Osteocyte (in vitro differentiated cells): ENCODE results near the gene VEGFA. TPM values are rescaled to one million over a fixed set of nuclear protein-coding genes. Genes with fewer than 3 reads are reported as not detected.

Experiments used
- DNase-seq: peaks from one replicate; pipeline ENCODE4 v3.0.0; 2021; ENCODE audit warnings: mixed read lengths; ENCODE audit not compliant: unreplicated experiment; ENCODE audit errors: extremely low spot score
- H3K27ac Mint-ChIP-seq: one replicate; pipeline ENCODE4 v1.8.0; 2021; ENCODE audit warnings: mild to moderate bottlenecking, mixed read lengths; ENCODE audit not compliant: unreplicated experiment
- H3K27me3 Mint-ChIP-seq: one replicate; pipeline ENCODE4 v1.8.0; 2021; ENCODE audit warnings: mixed read lengths; ENCODE audit not compliant: unreplicated experiment
- H3K36me3 Mint-ChIP-seq: one replicate; pipeline ENCODE4 v1.8.0; 2021; ENCODE audit warnings: mixed read lengths; ENCODE audit not compliant: unreplicated experiment
- H3K4me1 Mint-ChIP-seq: one replicate; pipeline ENCODE4 v1.8.0; 2021; ENCODE audit warnings: mixed read lengths; ENCODE audit not compliant: unreplicated experiment
- H3K4me3 Mint-ChIP-seq: one replicate; pipeline ENCODE4 v1.8.0; 2021; ENCODE audit warnings: mild to moderate bottlenecking, moderate library complexity, mixed read lengths; ENCODE audit not compliant: unreplicated experiment
- H3K9me3 Mint-ChIP-seq: one replicate; pipeline ENCODE4 v1.8.0; 2021; ENCODE audit warnings: mixed read lengths; ENCODE audit not compliant: unreplicated experiment
- total RNA-seq: library from RNA; stranded (reverse); gene quantifications from 2 replicates; pipeline ENCODE4 v1.2.1, GENCODE V29; 2021
- TF ChIP-seq, protein P1 (sequence below): fragments of 200-600 bp; sonication (generic); IDR thresholded peaks from 2 replicates; pipeline ENCODE4 v1.5.0; 2021; ENCODE audit warnings: antibody characterized with exemption, mild to moderate bottlenecking, moderate library complexity

Gene VEGFA
- total RNA-seq, 1 donor from 2014 or later = 69.7 TPM

DNA sequence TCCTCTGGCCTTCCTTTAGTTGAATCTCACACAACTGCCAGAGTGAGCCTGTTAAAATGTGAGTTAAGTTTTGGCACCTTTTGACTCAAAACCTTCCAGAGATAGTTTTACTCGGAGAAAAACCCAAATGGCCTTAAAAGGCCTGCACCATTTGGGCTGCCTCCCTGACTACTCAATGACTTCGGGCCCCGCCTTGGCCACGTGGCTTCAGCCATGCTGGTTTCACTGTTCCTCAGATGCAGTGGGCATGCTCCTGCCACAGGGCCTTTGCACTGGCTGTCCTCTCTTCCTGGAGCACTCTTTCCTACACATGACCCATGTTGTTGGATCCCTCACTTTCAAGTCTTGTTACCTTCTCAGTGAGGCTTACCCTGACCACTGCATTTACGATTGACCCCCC lies 18.3 kb downstream of the VEGFA start:
- TF ChIP-seq, protein P1, sequence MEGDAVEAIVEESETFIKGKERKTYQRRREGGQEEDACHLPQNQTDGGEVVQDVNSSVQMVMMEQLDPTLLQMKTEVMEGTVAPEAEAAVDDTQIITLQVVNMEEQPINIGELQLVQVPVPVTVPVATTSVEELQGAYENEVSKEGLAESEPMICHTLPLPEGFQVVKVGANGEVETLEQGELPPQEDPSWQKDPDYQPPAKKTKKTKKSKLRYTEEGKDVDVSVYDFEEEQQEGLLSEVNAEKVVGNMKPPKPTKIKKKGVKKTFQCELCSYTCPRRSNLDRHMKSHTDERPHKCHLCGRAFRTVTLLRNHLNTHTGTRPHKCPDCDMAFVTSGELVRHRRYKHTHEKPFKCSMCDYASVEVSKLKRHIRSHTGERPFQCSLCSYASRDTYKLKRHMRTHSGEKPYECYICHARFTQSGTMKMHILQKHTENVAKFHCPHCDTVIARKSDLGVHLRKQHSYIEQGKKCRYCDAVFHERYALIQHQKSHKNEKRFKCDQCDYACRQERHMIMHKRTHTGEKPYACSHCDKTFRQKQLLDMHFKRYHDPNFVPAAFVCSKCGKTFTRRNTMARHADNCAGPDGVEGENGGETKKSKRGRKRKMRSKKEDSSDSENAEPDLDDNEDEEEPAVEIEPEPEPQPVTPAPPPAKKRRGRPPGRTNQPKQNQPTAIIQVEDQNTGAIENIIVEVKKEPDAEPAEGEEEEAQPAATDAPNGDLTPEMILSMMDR = no peak
- peaks cover 24% of the 10 kb centered on the region for H3K36me3 Mint-ChIP-seq
- peaks cover 8% of the 10 kb centered on the region for H3K4me1 Mint-ChIP-seq
- no peaks in the 10 kb centered on the region for H3K9me3 Mint-ChIP-seq
- no peak for DNase-seq
- peaks cover 4% of the 10 kb centered on the region for H3K27me3 Mint-ChIP-seq
- H3K4me3 Mint-ChIP-seq = no peak overlapping the region
- H3K27ac Mint-ChIP-seq = no peak overlapping the region

DNA sequence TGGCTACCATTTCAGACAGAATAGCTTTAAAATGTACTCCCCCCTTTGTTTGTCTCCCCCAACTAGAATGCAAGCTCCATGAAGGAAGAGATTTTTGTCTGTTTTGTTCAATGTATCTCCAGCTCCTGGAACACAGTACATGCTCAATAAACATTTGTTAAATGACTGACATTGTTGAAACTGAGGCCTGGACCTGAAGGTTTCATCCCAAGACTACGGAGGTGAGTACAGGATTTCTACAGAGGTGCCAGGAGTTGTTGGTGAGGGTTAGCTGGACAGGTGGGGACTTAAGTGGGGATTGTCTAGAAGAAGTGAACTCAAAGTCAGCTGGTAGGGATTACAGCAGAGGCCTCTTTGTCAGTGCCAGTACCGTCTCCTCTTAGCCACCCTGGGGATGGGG lies 19.4 kb downstream of the VEGFA start:
- H3K27ac Mint-ChIP-seq = no peak overlapping the region
- TF ChIP-seq, protein P1 = no peak
- no peak for DNase-seq
- no peak overlapping the region for H3K4me3 Mint-ChIP-seq
- no peaks in the 10 kb centered on the region for H3K9me3 Mint-ChIP-seq
- H3K36me3 Mint-ChIP-seq = peaks cover 15% of the 10 kb centered on the region
- peaks cover 8% of the 10 kb centered on the region for H3K4me1 Mint-ChIP-seq
- peaks cover 4% of the 10 kb centered on the region for H3K27me3 Mint-ChIP-seq

DNA sequence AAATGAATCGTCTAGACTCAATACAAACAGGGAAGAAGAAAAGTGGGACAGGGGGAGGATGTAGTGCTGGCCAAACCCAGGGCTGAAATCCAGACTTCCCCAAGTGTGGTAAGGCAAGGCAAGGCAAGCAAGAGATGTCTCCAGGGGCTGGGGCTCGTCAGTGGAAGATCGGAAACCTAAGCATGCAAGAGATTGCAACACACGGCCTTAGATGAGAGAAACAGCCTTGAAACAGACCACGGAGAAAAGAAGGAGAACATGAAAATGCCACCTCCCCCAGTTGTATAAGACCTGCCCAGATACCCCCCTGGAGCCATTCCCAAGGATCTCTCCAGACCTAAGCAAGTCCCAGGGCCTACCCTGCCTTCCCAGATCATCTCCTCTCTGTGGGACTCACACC lies 20.0 kb downstream of the VEGFA start:
- Mint-ChIP-seq H3K36me3 (peaks cover 10% of the 10 kb centered on the region), H3K27me3 (peaks cover 4% of the 10 kb centered on the region), H3K4me1 (peaks cover 8% of the 10 kb centered on the region), H3K9me3 (no peaks in the 10 kb centered on the region), H3K27ac (peak overlapping the region; percentile 2), H3K4me3 (no peak overlapping the region)
- no peak for DNase-seq
- TF ChIP-seq, protein P1 = no peak

DNA sequence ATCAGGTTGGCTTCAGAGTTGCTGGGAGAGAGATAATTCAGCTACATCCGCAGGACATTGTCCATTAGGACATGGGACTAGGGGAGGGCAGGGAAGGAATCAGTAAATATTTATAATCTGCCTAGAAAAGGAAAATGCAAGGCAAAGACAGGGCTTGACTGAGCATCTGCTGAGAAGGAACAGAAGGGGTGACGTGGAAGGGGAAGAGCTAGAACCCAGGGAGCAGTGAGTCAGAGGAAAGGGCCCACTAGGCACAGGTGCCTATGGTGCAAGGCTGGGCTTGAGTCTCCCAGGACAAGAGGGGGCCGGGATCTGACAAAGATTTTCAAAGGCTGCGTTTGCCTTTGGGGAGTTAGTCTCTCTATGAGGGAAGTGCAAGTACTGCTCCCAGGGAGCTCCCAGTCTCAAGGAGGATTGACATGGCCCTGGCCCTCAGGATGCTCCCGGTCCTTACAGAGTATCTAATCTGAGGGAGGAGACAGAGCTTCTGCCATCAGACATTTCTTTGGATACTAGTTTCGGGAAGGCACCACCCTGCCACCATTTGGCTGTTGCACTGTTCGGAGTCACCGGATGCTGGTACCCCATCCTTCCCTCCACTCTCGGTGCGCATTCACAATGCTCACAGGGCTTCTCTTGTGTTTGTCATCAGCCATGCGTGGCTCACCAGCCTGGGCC lies 21.9 kb downstream of the VEGFA start:
- DNase-seq = no peak
- Mint-ChIP-seq H3K36me3 (no peaks in the 10 kb centered on the region), H3K4me1 (peaks cover 8% of the 10 kb centered on the region), H3K9me3 (no peaks in the 10 kb centered on the region), H3K4me3 (no peak overlapping the region), H3K27ac (no peak overlapping the region), H3K27me3 (peaks cover 4% of the 10 kb centered on the region)
- TF ChIP-seq, protein P1 = no peak

DNA sequence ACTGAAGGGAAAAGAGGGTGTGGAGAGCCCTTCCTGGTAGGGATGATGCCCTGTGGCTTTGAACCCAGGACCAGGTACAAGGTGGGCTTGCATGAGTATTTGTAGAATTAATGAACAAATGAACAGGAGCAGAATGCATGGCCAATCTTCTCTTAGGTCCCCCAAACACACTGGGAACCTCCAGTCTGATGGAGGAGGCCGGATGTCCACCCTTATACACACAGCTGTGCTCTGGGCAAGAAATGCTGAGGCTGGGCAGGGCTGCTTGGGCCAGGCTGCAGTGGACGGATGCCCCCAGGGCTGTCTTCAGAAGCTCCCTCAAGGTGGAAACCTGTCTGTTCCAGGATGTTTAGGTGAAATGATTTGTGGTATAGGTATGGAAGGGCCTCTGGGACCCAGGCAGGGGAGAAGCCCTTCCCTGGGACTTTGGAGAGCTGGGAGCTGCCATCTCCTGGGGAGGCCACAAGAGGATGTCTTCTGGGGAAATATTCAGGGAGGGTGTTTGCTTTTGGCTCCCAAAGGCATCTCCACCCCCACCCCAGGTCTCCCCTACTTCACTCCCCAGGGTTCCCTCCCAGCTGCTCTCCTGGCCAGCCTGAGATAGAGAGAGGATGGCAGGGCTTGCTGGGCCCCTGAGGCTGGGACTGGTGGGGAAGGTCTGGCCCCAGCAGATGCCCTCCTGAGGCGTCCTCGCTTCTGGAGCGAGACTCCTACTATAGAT lies 23.3 kb downstream of the VEGFA start:
- Mint-ChIP-seq H3K27ac (no peak overlapping the region), H3K4me1 (peaks cover 8% of the 10 kb centered on the region), H3K9me3 (no peaks in the 10 kb centered on the region), H3K36me3 (no peaks in the 10 kb centered on the region), H3K27me3 (peaks cover 4% of the 10 kb centered on the region), H3K4me3 (no peak overlapping the region)
- TF ChIP-seq, protein P1 = no peak
- DNase-seq = no peak
